ENCODE data around the gene FGF18.

The FGF18 gene

DNA sequence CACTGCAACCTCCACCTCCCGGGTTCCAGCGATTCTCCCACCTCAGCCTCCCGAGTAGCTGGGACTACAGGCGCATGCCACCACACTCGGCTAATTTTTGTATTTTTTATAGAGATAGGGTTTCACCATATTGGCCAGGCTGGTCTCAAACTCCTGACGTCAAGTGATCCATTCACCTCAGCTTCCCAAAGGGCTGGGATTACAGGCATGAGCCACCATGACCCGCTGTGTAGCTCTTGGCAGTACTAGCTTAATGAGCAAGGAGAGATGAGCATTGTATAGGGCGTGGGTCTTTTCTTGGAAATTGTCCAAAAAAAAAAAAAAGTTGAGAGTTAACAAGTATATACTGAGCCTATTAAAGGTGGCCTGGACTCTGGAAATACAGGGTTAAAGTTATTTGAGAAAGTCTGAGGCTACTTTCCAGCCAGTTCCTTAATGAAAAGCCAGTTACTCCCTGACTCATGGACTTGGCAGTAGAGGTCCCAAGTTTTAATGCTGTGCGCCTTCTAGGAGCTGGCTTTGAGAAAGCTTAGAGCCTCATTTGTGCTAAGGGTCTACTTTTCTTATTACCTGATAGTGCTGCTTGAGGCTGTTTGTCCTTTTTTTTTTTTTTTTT is 4.2 kb upstream of the FGF18 start (continued):
- TF ChIP-seq, protein P1, sequence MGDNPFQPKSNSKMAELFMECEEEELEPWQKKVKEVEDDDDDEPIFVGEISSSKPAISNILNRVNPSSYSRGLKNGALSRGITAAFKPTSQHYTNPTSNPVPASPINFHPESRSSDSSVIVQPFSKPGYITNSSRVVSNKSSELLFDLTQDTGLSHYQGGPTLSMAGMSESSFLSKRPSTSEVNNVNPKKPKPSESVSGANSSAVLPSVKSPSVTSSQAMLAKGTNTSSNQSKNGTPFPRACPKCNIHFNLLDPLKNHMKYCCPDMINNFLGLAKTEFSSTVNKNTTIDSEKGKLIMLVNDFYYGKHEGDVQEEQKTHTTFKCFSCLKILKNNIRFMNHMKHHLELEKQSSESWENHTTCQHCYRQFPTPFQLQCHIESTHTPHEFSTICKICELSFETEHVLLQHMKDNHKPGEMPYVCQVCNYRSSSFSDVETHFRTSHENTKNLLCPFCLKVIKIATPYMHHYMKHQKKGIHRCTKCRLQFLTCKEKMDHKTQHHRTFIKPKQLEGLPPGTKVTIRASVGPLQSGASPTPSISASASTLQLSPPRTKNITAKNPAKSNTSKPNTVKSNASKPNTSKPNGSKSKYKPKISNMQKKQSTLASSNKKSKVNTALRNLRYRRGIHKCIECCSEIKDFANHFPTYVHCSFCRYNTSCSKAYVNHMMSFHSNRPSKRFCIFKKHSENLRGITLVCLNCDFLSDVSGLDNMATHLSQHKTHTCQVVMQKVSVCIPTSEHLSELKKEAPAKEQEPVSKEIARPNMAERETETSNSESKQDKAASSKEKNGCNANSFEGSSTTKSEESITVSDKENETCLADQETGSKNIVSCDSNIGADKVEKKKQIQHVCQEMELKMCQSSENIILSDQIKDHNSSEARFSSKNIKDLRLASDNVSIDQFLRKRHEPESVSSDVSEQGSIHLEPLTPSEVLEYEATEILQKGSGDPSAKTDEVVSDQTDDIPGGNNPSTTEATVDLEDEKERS (tag by site-specific recombination; IDR thresholded peaks at IDR 0.05) = no peak
- TF ChIP-seq TCF7L2 (IDR thresholded peaks at IDR 0.05; ENCODE audit: borderline replicate concordance, low read depth, low read length) (no peak), GLIS1 (tag by site-specific recombination; IDR thresholded peaks at IDR 0.05) (no peak)
- TF ChIP-seq, protein P2, sequence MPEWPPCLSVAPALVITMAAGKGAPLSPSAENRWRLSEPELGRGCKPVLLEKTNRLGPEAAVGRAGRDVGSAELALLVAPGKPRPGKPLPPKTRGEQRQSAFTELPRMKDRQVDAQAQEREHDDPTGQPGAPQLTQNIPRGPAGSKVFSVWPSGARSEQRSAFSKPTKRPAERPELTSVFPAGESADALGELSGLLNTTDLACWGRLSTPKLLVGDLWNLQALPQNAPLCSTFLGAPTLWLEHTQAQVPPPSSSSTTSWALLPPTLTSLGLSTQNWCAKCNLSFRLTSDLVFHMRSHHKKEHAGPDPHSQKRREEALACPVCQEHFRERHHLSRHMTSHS (tag by site-specific recombination; IDR thresholded peaks at IDR 0.05) = no peak

DNA sequence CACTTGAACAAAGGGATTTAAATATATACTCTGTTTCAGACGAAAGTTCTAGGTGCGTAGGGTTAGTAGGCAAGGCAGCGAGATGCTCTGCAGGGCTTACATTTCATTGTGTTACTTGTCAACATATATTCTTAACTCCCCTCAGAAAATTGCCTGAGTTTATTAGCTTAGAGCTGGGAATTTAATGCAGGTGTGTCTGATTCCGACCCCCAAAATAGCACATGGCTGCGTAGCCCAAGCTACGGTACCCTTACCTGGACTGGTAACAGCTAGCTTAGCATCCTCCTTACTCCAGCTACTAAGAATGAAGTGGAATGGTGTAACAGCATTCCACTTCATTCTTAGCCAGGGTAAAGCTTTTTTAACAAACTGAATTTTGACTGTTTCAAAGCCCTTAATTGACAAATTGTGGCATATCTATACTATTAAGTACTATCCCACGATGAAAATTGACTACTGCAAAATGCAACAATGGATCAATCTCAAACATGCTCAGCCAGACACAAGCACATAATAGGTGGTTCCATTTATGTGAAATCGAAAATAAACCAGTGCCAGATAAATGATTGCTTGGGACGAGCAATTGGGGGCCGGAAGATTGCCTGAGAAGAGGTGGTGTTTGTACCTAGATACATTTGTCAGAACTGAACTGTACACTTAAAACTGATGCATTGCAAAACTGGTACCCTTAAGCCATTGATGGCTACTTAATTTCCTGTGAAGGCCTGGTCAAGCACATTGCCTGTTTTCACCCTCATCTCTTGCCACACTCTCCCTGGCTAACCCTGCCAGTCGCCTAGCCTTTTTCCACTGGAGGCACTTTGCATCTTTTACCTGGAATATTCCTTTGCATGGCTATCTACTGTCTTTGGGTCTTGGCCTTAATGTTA is 3.0 kb upstream of the FGF18 start:
- H3K4me3 ChIP-seq (ENCODE audit: low read depth, low read length) = no peak overlapping the region
- H3K27ac ChIP-seq (ENCODE audit: extremely low read depth, low read depth, low read length) = no peak overlapping the region
- ChIA-PET POLR2A (no interaction called here), CTCF (interaction anchor here (0.5 to 0.9 kb wide), 4 partner anchors 11 to 786 kb away, joined by 3 read pairs; no protein-coding TSS in a partner anchor)
- TF ChIP-seq OSR2 (tag by site-specific recombination; IDR thresholded peaks at IDR 0.05) = no peak
- H3K9me3 ChIP-seq (ENCODE audit: control insufficient read depth, insufficient read depth, low read depth, low read length) = no peaks in the 10 kb centered on the region
- H3K36me3 ChIP-seq (ENCODE audit: control insufficient read depth in 2 of 2, insufficient read depth in 1 of 2, low read length in 2 of 2) = peaks cover 17 to 26% of the 10 kb centered on the region in 2 experiments
- peaks cover under 1% of the 10 kb centered on the region; the same call in 1 of the 2 replicates for H3K4me1 ChIP-seq (ENCODE audit: control insufficient read depth, insufficient read depth, low read length)

DNA sequence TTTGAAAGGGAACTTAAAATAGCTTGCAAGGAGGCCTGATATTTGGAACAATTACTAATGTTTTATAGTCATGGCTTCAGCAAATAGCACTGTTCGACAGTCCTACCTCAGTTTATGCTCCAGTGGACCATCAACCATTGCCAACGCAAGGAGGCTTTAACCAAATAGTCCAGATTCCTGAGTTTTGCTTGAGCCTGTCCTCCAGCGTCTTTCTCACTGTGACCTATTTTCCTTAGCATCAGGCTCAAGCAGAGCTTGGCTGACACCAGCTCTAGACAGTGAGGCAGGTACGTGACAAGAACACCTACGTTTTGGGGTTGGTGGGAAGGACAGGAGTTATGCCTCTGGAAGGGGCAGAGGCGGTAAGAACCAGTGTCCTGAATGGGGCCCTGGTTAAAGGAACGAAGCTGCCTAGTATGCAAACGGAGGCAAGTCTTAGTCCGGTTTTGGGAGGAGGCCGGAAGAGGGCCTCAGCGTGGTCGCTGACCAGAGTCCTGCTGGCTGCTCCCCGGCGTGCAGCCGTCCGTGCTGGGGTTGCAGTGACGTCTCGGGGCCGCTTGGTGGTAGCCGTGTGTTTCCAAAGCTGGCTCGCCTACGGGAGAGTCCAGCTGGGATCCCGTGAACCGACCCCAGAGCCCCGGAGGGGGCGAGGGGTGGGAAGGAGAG is 998 bp upstream of the FGF18 start:
- H3K27ac ChIP-seq (ENCODE audit: extremely low read depth, low read depth, low read length) = no peak overlapping the region
- H3K4me1 ChIP-seq (ENCODE audit: control insufficient read depth, insufficient read depth, low read length) = peaks cover 2% of the 10 kb centered on the region; the same call in 1 of the 2 replicates
- ChIA-PET CTCF (interaction anchor here (0.6 to 2.8 kb wide), 32 partner anchors 9 to 968 kb away, joined by 3 to 37 read pairs (median 4); no protein-coding TSS in a partner anchor), POLR2A (interaction anchor here (0.6 to 1.8 kb wide), 3 partner anchors 30 to 493 kb away, joined by 3 to 7 read pairs (median 4); partner anchors contain the start of gene NPM1)
- peak overlapping the region; percentile 49 for H3K4me3 ChIP-seq (ENCODE audit: low read depth, low read length)
- no peaks in the 10 kb centered on the region for H3K9me3 ChIP-seq (ENCODE audit: control insufficient read depth, insufficient read depth, low read depth, low read length)
- H3K36me3 ChIP-seq (ENCODE audit: control insufficient read depth in 2 of 2, insufficient read depth in 1 of 2, low read length in 2 of 2) = peaks cover 0 to 6% of the 10 kb centered on the region in 2 experiments; a peak in 1 of 3 replicates
- TF ChIP-seq KLF10 (tag by site-specific recombination; IDR thresholded peaks at IDR 0.05) = no peak
- no peak for TF ChIP-seq ZNF114 (tag by site-specific recombination; IDR thresholded peaks at IDR 0.05)
- 0 out of 2 replicates have a peak, but pooled peaks have one; percentile 50 for TF ChIP-seq ZBTB20 (tag by site-specific recombination; IDR thresholded peaks at IDR 0.05)
- TF ChIP-seq ZNF560 (tag by site-specific recombination; IDR thresholded peaks at IDR 0.05; ENCODE audit: borderline replicate concordance) = no peak
- TF ChIP-seq, protein P3, sequence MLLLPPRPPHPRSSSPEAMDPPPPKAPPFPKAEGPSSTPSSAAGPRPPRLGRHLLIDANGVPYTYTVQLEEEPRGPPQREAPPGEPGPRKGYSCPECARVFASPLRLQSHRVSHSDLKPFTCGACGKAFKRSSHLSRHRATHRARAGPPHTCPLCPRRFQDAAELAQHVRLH (tag by site-specific recombination; IDR thresholded peaks at IDR 0.05) = no peak
- TF ChIP-seq ZNF501 (tag by site-specific recombination; IDR thresholded peaks at IDR 0.05) = peak; percentile 59; the same call in 1 of the 2 replicates
- no peak for TF ChIP-seq ZNF302 (tag by site-specific recombination; IDR thresholded peaks at IDR 0.05; ENCODE audit: low read depth)
- no peak for TF ChIP-seq ZNF174 (tag by site-specific recombination; IDR thresholded peaks at IDR 0.05)
- TF ChIP-seq ZBTB8A (tag by site-specific recombination; IDR thresholded peaks at IDR 0.05) = no peak
- TF ChIP-seq BCL11B (tag by site-specific recombination; IDR thresholded peaks at IDR 0.05; ENCODE audit: low read depth) = no peak
- TF ChIP-seq ZNF660 (tag by site-specific recombination; IDR thresholded peaks at IDR 0.05) = 0 out of 2 replicates have a peak, but pooled peaks have one; percentile 13
- TF ChIP-seq ZNF24 (tag by site-specific recombination; IDR thresholded peaks at IDR 0.05) = no peak
- TF ChIP-seq ZNF157 (tag by site-specific recombination; IDR thresholded peaks at IDR 0.05) = no peak
- TF ChIP-seq, protein P4, sequence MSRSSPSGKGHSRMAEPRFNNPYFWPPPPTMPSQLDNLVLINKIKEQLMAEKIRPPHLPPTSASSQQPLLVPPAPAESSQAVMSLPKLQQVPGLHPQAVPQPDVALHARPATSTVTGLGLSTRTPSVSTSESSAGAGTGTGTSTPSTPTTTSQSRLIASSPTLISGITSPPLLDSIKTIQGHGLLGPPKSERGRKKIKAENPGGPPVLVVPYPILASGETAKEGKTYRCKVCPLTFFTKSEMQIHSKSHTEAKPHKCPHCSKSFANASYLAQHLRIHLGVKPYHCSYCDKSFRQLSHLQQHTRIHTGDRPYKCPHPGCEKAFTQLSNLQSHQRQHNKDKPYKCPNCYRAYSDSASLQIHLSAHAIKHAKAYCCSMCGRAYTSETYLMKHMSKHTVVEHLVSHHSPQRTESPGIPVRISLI (tag by site-specific recombination; IDR thresholded peaks at IDR 0.05) = no peak
- TF ChIP-seq ZNF600 (tag by site-specific recombination; IDR thresholded peaks at IDR 0.05) = peak; percentile 66; the same call in 1 of the 2 replicates
- TF ChIP-seq ZNF138 (tag by site-specific recombination; IDR thresholded peaks at IDR 0.05; ENCODE audit: borderline replicate concordance) = no peak
- TF ChIP-seq ZIC2 (tag by site-specific recombination; IDR thresholded peaks at IDR 0.05) = peak; percentile 78
- TF ChIP-seq ZNF610 (tag by site-specific recombination; IDR thresholded peaks at IDR 0.05; ENCODE audit: borderline replicate concordance) = no peak
